H1 (cell line): ENCODE data around the gene ACKR2. TPM values are rescaled to one million over a fixed set of nuclear protein-coding genes. Genes with fewer than 3 reads are reported as not detected.

Source experiments
- CTCF ChIA-PET: fragments of 300-600 bp; sonication (Branson Sonifier 250); formaldehyde crosslinking; loops from one replicate; lab custom pipeline; 2021; ENCODE audit not compliant: partially characterized antibody; lab: Charles Lee
- POLR2A ChIA-PET: fragments of 300-600 bp; sonication (Branson Sonifier 250); formaldehyde crosslinking; loops from one replicate; lab custom pipeline; 2021; ENCODE audit warnings: inconsistent platforms; ENCODE audit not compliant: partially characterized antibody; lab: Charles Lee
- DNase-seq, 2 experiments: peaks; one replicate each; pipeline versions ENCODE4 v3.0.0 to v3.0.0-alpha.2; 2010 to 2022; ENCODE audit warnings: low spot score in 2 of 2, low read depth in 1 of 2, mixed read lengths in 1 of 2
- FAIRE-seq: peaks from 2 replicates; lab custom pipeline; 2011; peaks lifted over from hg19 to GRCh38; lab: Jason Lieb, UNC
- H2AFZ ChIP-seq: 2 replicates; pipeline ENCODE4 v1.8.1; 2012; ENCODE audit warnings: low read length, inconsistent platforms
- H2AK5ac ChIP-seq: 2 replicates; pipeline ENCODE4 v1.6.1; 2013; ENCODE audit warnings: low read depth, low read length
- H2BK120ac ChIP-seq: replicated peaks from 2 replicates; pipeline ENCODE3; 2013; ENCODE audit warnings: low read depth, low read length, inconsistent platforms
- H2BK12ac ChIP-seq: 2 replicates; pipeline ENCODE4 v1.6.1; 2013; ENCODE audit warnings: low read depth, low read length
- H2BK15ac ChIP-seq: 2 replicates; pipeline ENCODE4 v1.6.1; 2013; ENCODE audit warnings: low read length
- H2BK20ac ChIP-seq: 2 replicates; pipeline ENCODE4 v1.6.1; 2013; ENCODE audit warnings: low read length
- H2BK5ac ChIP-seq: 2 replicates; pipeline ENCODE4 v1.6.1; 2013; ENCODE audit warnings: low read depth, low read length
- H3K14ac ChIP-seq: 2 replicates; pipeline ENCODE4 v1.6.1; 2013; ENCODE audit warnings: inconsistent platforms; ENCODE audit not compliant: insufficient read length
- H3K18ac ChIP-seq: 2 replicates; pipeline ENCODE4 v1.6.1; 2013; ENCODE audit warnings: low read length; ENCODE audit errors: extremely low read depth
- H3K23ac ChIP-seq: 2 replicates; pipeline ENCODE4 v1.6.1; 2013; ENCODE audit warnings: inconsistent platforms; ENCODE audit not compliant: insufficient read length
- H3K23me2 ChIP-seq: 2 replicates; pipeline ENCODE4 v1.6.1; 2013; ENCODE audit warnings: low read depth, low read length
- H3K27ac ChIP-seq: 2 replicates; pipeline ENCODE4 v1.6.1; 2011; ENCODE audit warnings: low read depth, low read length, inconsistent platforms
- H3K27me3 ChIP-seq, 4 experiments: replicated peaks in 1 of 4; 1 replicate in 1 of 4; 2 replicates in 3 of 4; pipeline versions ENCODE4 v1.6.1 to v1.8.1; 2011 to 2013; ENCODE audit warnings: low read length in 3 of 4, mild to moderate bottlenecking in 3 of 4, inconsistent platforms in 2 of 4, mixed read lengths in 2 of 4, moderate library complexity in 1 of 4; ENCODE audit not compliant: control insufficient read depth in 3 of 4, insufficient read depth in 3 of 4; ENCODE audit errors: extremely low read depth in 1 of 4
- H3K36me3 ChIP-seq, 4 experiments: 2 replicates each; pipeline versions ENCODE4 v1.6.1 to v1.8.1; 2011 to 2013; ENCODE audit warnings: mild to moderate bottlenecking in 4 of 4, low read length in 3 of 4, moderate library complexity in 2 of 4, control low read depth in 1 of 4, inconsistent platforms in 1 of 4; ENCODE audit not compliant: insufficient read depth in 4 of 4, control insufficient read depth in 2 of 4
- H3K4ac ChIP-seq: replicated peaks from 2 replicates; pipeline ENCODE3; 2013; ENCODE audit warnings: low read length, low read depth, mixed read lengths, inconsistent platforms; ENCODE audit not compliant: insufficient read length
- H3K4me1 ChIP-seq, 4 experiments: replicated peaks in 1 of 4; 1 replicate in 1 of 4; 2 replicates in 3 of 4; pipeline versions ENCODE4 v1.6.1 to v1.8.1; 2011 to 2013; ENCODE audit warnings: low read length in 3 of 4, inconsistent platforms in 2 of 4, mixed read lengths in 1 of 4; ENCODE audit not compliant: insufficient read depth in 4 of 4, control insufficient read depth in 3 of 4
- H3K4me2 ChIP-seq, 2 experiments: 2 replicates each; pipeline versions ENCODE4 v1.6.1 to v1.8.1; 2011 to 2013; ENCODE audit warnings: low read depth in 2 of 2, low read length in 2 of 2, control low read depth in 1 of 2, inconsistent platforms in 1 of 2, mild to moderate bottlenecking in 1 of 2; ENCODE audit not compliant: insufficient read depth in 1 of 2
- H3K4me3 ChIP-seq, 4 experiments: fragments of 200-600, 300-600 bp in 1 of 4; sonication (generic), shearing (Covaris generic), sonication (Bioruptor Twin) in 1 of 4; 2 replicates each; pipeline versions ENCODE4 v1.5.1 to v1.8.1; 2011 to 2016; ENCODE audit warnings: low read length in 4 of 4, low read depth in 3 of 4, control low read depth in 2 of 4, inconsistent platforms in 2 of 4, mild to moderate bottlenecking in 2 of 4, mixed read lengths in 1 of 4, moderate library complexity in 1 of 4; ENCODE audit not compliant: insufficient read depth in 2 of 4; ENCODE audit errors: extremely low read depth in 1 of 4
- H3K56ac ChIP-seq: replicated peaks from 2 replicates; pipeline ENCODE3; 2013; ENCODE audit warnings: low read depth, mild to moderate bottlenecking, mixed read lengths, low read length, inconsistent platforms; ENCODE audit not compliant: insufficient read length
- H3K79me1 ChIP-seq: 2 replicates; pipeline ENCODE4 v1.6.1; 2013; ENCODE audit warnings: low read depth, low read length, control low read depth
- H3K79me2 ChIP-seq, 2 experiments: 2 replicates each; pipeline versions ENCODE4 v1.6.1 to v1.8.1; 2012 to 2013; ENCODE audit warnings: low read length in 2 of 2, mild to moderate bottlenecking in 2 of 2, inconsistent platforms in 1 of 2; ENCODE audit not compliant: insufficient read depth in 2 of 2, control insufficient read depth in 1 of 2
- H3K9ac ChIP-seq, 4 experiments: replicated peaks in 1 of 4; 1 replicate in 1 of 4; 2 replicates in 3 of 4; pipeline versions ENCODE4 v1.6.1 to v1.8.1; 2011 to 2013; ENCODE audit warnings: low read depth in 3 of 4, low read length in 3 of 4, control low read depth in 2 of 4, mild to moderate bottlenecking in 2 of 4, moderate library complexity in 2 of 4, inconsistent platforms in 1 of 4; ENCODE audit errors: extremely low read depth in 1 of 4
- H3K9me3 ChIP-seq, 2 experiments: 2 replicates each; pipeline versions ENCODE4 v1.6.1 to v1.8.1; 2012 to 2013; ENCODE audit warnings: mild to moderate bottlenecking in 2 of 2, moderate library complexity in 2 of 2, control low read depth in 1 of 2, inconsistent platforms in 1 of 2, low read depth in 1 of 2, low read length in 1 of 2, mixed read lengths in 1 of 2; ENCODE audit not compliant: insufficient read depth in 2 of 2
- H4K20me1 ChIP-seq, 2 experiments: replicated peaks in 1 of 2; 2 replicates each; pipeline versions ENCODE3 to v1.8.1; 2011 to 2013; ENCODE audit warnings: inconsistent platforms in 2 of 2, low read length in 2 of 2, mild to moderate bottlenecking in 1 of 2; ENCODE audit not compliant: insufficient read depth in 2 of 2, control insufficient read depth in 1 of 2
- H4K5ac ChIP-seq: 2 replicates; pipeline ENCODE4 v1.6.1; 2013; ENCODE audit warnings: low read length, low read depth, mixed read lengths, inconsistent platforms; ENCODE audit not compliant: insufficient read length
- H4K8ac ChIP-seq: 2 replicates; pipeline ENCODE4 v1.8.0; 2013; ENCODE audit warnings: mild to moderate bottlenecking, moderate library complexity, low read length, inconsistent platforms; ENCODE audit not compliant: insufficient read depth; ENCODE audit errors: extremely low read depth
- H4K91ac ChIP-seq: replicated peaks from 2 replicates; pipeline ENCODE3; 2013; ENCODE audit warnings: low read length, mixed read lengths, inconsistent platforms; ENCODE audit not compliant: insufficient read length
- BRCA1 ChIP-seq: IDR thresholded peaks from 2 replicates; pipeline ENCODE4 v1.6.1; 2012; ENCODE audit warnings: low read depth, low read length, improper control_type of control experiment
- WGBS, 2 experiments: shearing (Covaris generic) in 1 of 2; methylation state at CpG; one replicate each; pipeline versions ENCODE4 v1.1.6 to v1.1.7; 2013 to 2015; ENCODE audit warnings: low lambda C conversion rate in 2 of 2, mixed read lengths in 2 of 2, inconsistent platforms in 1 of 2, low coverage in 1 of 2, missing lambda C conversion rate in 1 of 2; ENCODE audit not compliant: insufficient replicate concordance in 2 of 2, insufficient coverage in 1 of 2, insufficient read length in 1 of 2; ENCODE audit errors: extremely low coverage in 1 of 2, missing lambda C conversion rate in 1 of 2; 5-methylcytosine and 5-hydroxymethylcytosine counted together
- polyA plus RNA-seq, 7 experiments: library from polyadenylated mRNA; depleted of rRNA in 3 of 7; stranded (reverse) in 5 of 7; unstranded in 2 of 7; fragments of >200 nt in 5 of 7; fragments of 200-250 nt in 2 of 7; gene quantifications; 1 replicate in 5 of 7; 2 replicates in 1 of 7; 4 replicates in 1 of 7; pipeline versions ENCODE4 v1.2.1 to v1.2.3, GENCODE V29; 2011 to 2013; ENCODE audit warnings: missing spikeins in 2 of 7, mixed read lengths in 2 of 7
- total RNA-seq: library from RNA; stranded (reverse); fragmentation: NEBNext Ultra II Directional; extraction: Animal tissue kit (Norgen Biotek cat#: 25700); gene quantifications from 2 replicates; pipeline ENCODE4 v1.2.1, GENCODE V29; 2021

The ACKR2 gene
- total and polyA plus RNA-seq, 2 of the 8 experiments (the other 6 are each of a cell fraction or from before 2014, with no cell fraction given) = 0.09 to 0.12 TPM

GRCh38 chr3:42795621-42796181, 13.5 kb upstream of the ACKR2 start:
- H4K20me1 ChIP-seq = peaks cover 0 to 2% of the 10 kb centered on the region in 2 experiments
- no peak for FAIRE-seq
- 0 out of 8 replicates have a peak overlapping the region, but pooled peaks of 1 of the 4 experiments have one; percentile 14 for H3K4me3 ChIP-seq
- 83% methylated on average over 2 of the region's 2 CpGs; no CpG with 5 or more reads in 1 of the 2 experiments for WGBS, 2 experiments
- H3K23me2 ChIP-seq = no peaks in the 10 kb centered on the region
- no peak overlapping the region for H2BK15ac ChIP-seq
- peaks cover 3 to 17% (median 9%) of the 10 kb centered on the region in 4 experiments; a peak in 5 of 8 replicates for H3K36me3 ChIP-seq
- no peak overlapping the region for H3K27ac ChIP-seq
- H3K23ac ChIP-seq = no peak overlapping the region
- H2BK20ac ChIP-seq = no peak overlapping the region
- no peak overlapping the region for H3K14ac ChIP-seq
- no peak overlapping the region for H3K4ac ChIP-seq
- H3K4me1 ChIP-seq = peaks cover 0 to 14% (median 1%) of the 10 kb centered on the region in 4 experiments; a peak in 3 of 7 replicates
- H2BK12ac ChIP-seq = no peak overlapping the region
- no peak overlapping the region for H2AK5ac ChIP-seq
- no peak overlapping the region for H2AFZ ChIP-seq
- ChIA-PET POLR2A (interaction anchor here (1.0 to 4.4 kb wide), 4 partner anchors 8 to 23 kb away, joined by 3 to 19 read pairs (median 3); partner anchors contain the start of gene HIGD1A), CTCF (interaction anchor here (0.9 to 3.0 kb wide), 4 partner anchors 8 to 35 kb away, joined by 3 to 13 read pairs (median 4); no protein-coding TSS in a partner anchor)
- peak overlapping the region in 1 of 2 experiments; percentile 42; a peak in 1 of 4 replicates for H3K4me2 ChIP-seq
- no peaks in the 10 kb centered on the region; the same call in 1 of the 2 replicates for H3K79me1 ChIP-seq
- peaks cover 0 to 53% of the 10 kb centered on the region in 2 experiments; a peak in 2 of 4 replicates for H3K79me2 ChIP-seq
- no peak for DNase-seq
- no peak overlapping the region for H3K56ac ChIP-seq
- no peak overlapping the region for H2BK120ac ChIP-seq
- H3K27me3 ChIP-seq = no peaks in the 10 kb centered on the region
- no peak overlapping the region for H3K18ac ChIP-seq
- no peak overlapping the region for H3K9ac ChIP-seq
- no peak overlapping the region for H4K5ac ChIP-seq
- H2BK5ac ChIP-seq = no peak overlapping the region
- no peak overlapping the region for H4K91ac ChIP-seq
- H3K9me3 ChIP-seq = no peaks in the 10 kb centered on the region
- H4K8ac ChIP-seq = no peak overlapping the region
- TF ChIP-seq BRCA1 = no peak
